H1 (cell line): ENCODE results near the gene BRI3BP. TPM values are rescaled to one million over a fixed set of nuclear protein-coding genes. Genes with fewer than 3 reads are reported as not detected.

Source experiments
- CTCF ChIA-PET: fragments of 300-600 bp; sonication (Branson Sonifier 250); formaldehyde crosslinking; loops from one replicate; lab custom pipeline; 2021; ENCODE audit not compliant: partially characterized antibody; lab: Charles Lee
- POLR2A ChIA-PET: fragments of 300-600 bp; sonication (Branson Sonifier 250); formaldehyde crosslinking; loops from one replicate; lab custom pipeline; 2021; ENCODE audit warnings: inconsistent platforms; ENCODE audit not compliant: partially characterized antibody; lab: Charles Lee
- DNase-seq, 2 experiments: peaks; one replicate each; pipeline versions ENCODE4 v3.0.0 to v3.0.0-alpha.2; 2010 to 2022; ENCODE audit warnings: low spot score in 2 of 2, low read depth in 1 of 2, mixed read lengths in 1 of 2
- FAIRE-seq: peaks from 2 replicates; lab custom pipeline; 2011; peaks lifted over from hg19 to GRCh38; lab: Jason Lieb, UNC
- H2AFZ ChIP-seq: 2 replicates; pipeline ENCODE4 v1.8.1; 2012; ENCODE audit warnings: low read length, inconsistent platforms
- H2AK5ac ChIP-seq: 2 replicates; pipeline ENCODE4 v1.6.1; 2013; ENCODE audit warnings: low read depth, low read length
- H2BK120ac ChIP-seq: replicated peaks from 2 replicates; pipeline ENCODE3; 2013; ENCODE audit warnings: low read depth, low read length, inconsistent platforms
- H2BK12ac ChIP-seq: 2 replicates; pipeline ENCODE4 v1.6.1; 2013; ENCODE audit warnings: low read depth, low read length
- H2BK15ac ChIP-seq: 2 replicates; pipeline ENCODE4 v1.6.1; 2013; ENCODE audit warnings: low read length
- H2BK20ac ChIP-seq: 2 replicates; pipeline ENCODE4 v1.6.1; 2013; ENCODE audit warnings: low read length
- H2BK5ac ChIP-seq: 2 replicates; pipeline ENCODE4 v1.6.1; 2013; ENCODE audit warnings: low read depth, low read length
- H3K14ac ChIP-seq: 2 replicates; pipeline ENCODE4 v1.6.1; 2013; ENCODE audit warnings: inconsistent platforms; ENCODE audit not compliant: insufficient read length
- H3K18ac ChIP-seq: 2 replicates; pipeline ENCODE4 v1.6.1; 2013; ENCODE audit warnings: low read length; ENCODE audit errors: extremely low read depth
- H3K23ac ChIP-seq: 2 replicates; pipeline ENCODE4 v1.6.1; 2013; ENCODE audit warnings: inconsistent platforms; ENCODE audit not compliant: insufficient read length
- H3K23me2 ChIP-seq: 2 replicates; pipeline ENCODE4 v1.6.1; 2013; ENCODE audit warnings: low read depth, low read length
- H3K27ac ChIP-seq: 2 replicates; pipeline ENCODE4 v1.6.1; 2011; ENCODE audit warnings: low read depth, low read length, inconsistent platforms
- H3K27me3 ChIP-seq, 4 experiments: replicated peaks in 1 of 4; 1 replicate in 1 of 4; 2 replicates in 3 of 4; pipeline versions ENCODE4 v1.6.1 to v1.8.1; 2011 to 2013; ENCODE audit warnings: low read length in 3 of 4, mild to moderate bottlenecking in 3 of 4, inconsistent platforms in 2 of 4, mixed read lengths in 2 of 4, moderate library complexity in 1 of 4; ENCODE audit not compliant: control insufficient read depth in 3 of 4, insufficient read depth in 3 of 4; ENCODE audit errors: extremely low read depth in 1 of 4
- H3K36me3 ChIP-seq, 4 experiments: 2 replicates each; pipeline versions ENCODE4 v1.6.1 to v1.8.1; 2011 to 2013; ENCODE audit warnings: mild to moderate bottlenecking in 4 of 4, low read length in 3 of 4, moderate library complexity in 2 of 4, control low read depth in 1 of 4, inconsistent platforms in 1 of 4; ENCODE audit not compliant: insufficient read depth in 4 of 4, control insufficient read depth in 2 of 4
- H3K4ac ChIP-seq: replicated peaks from 2 replicates; pipeline ENCODE3; 2013; ENCODE audit warnings: low read length, low read depth, mixed read lengths, inconsistent platforms; ENCODE audit not compliant: insufficient read length
- H3K4me1 ChIP-seq, 4 experiments: replicated peaks in 1 of 4; 1 replicate in 1 of 4; 2 replicates in 3 of 4; pipeline versions ENCODE4 v1.6.1 to v1.8.1; 2011 to 2013; ENCODE audit warnings: low read length in 3 of 4, inconsistent platforms in 2 of 4, mixed read lengths in 1 of 4; ENCODE audit not compliant: insufficient read depth in 4 of 4, control insufficient read depth in 3 of 4
- H3K4me2 ChIP-seq, 2 experiments: 2 replicates each; pipeline versions ENCODE4 v1.6.1 to v1.8.1; 2011 to 2013; ENCODE audit warnings: low read depth in 2 of 2, low read length in 2 of 2, control low read depth in 1 of 2, inconsistent platforms in 1 of 2, mild to moderate bottlenecking in 1 of 2; ENCODE audit not compliant: insufficient read depth in 1 of 2
- H3K4me3 ChIP-seq, 4 experiments: fragments of 200-600, 300-600 bp in 1 of 4; sonication (generic), shearing (Covaris generic), sonication (Bioruptor Twin) in 1 of 4; 2 replicates each; pipeline versions ENCODE4 v1.5.1 to v1.8.1; 2011 to 2016; ENCODE audit warnings: low read length in 4 of 4, low read depth in 3 of 4, control low read depth in 2 of 4, inconsistent platforms in 2 of 4, mild to moderate bottlenecking in 2 of 4, mixed read lengths in 1 of 4, moderate library complexity in 1 of 4; ENCODE audit not compliant: insufficient read depth in 2 of 4; ENCODE audit errors: extremely low read depth in 1 of 4
- H3K56ac ChIP-seq: replicated peaks from 2 replicates; pipeline ENCODE3; 2013; ENCODE audit warnings: low read depth, mild to moderate bottlenecking, mixed read lengths, low read length, inconsistent platforms; ENCODE audit not compliant: insufficient read length
- H3K79me1 ChIP-seq: 2 replicates; pipeline ENCODE4 v1.6.1; 2013; ENCODE audit warnings: low read depth, low read length, control low read depth
- H3K79me2 ChIP-seq, 2 experiments: 2 replicates each; pipeline versions ENCODE4 v1.6.1 to v1.8.1; 2012 to 2013; ENCODE audit warnings: low read length in 2 of 2, mild to moderate bottlenecking in 2 of 2, inconsistent platforms in 1 of 2; ENCODE audit not compliant: insufficient read depth in 2 of 2, control insufficient read depth in 1 of 2
- H3K9ac ChIP-seq, 4 experiments: replicated peaks in 1 of 4; 1 replicate in 1 of 4; 2 replicates in 3 of 4; pipeline versions ENCODE4 v1.6.1 to v1.8.1; 2011 to 2013; ENCODE audit warnings: low read depth in 3 of 4, low read length in 3 of 4, control low read depth in 2 of 4, mild to moderate bottlenecking in 2 of 4, moderate library complexity in 2 of 4, inconsistent platforms in 1 of 4; ENCODE audit errors: extremely low read depth in 1 of 4
- H3K9me3 ChIP-seq, 2 experiments: 2 replicates each; pipeline versions ENCODE4 v1.6.1 to v1.8.1; 2012 to 2013; ENCODE audit warnings: mild to moderate bottlenecking in 2 of 2, moderate library complexity in 2 of 2, control low read depth in 1 of 2, inconsistent platforms in 1 of 2, low read depth in 1 of 2, low read length in 1 of 2, mixed read lengths in 1 of 2; ENCODE audit not compliant: insufficient read depth in 2 of 2
- H4K20me1 ChIP-seq, 2 experiments: replicated peaks in 1 of 2; 2 replicates each; pipeline versions ENCODE3 to v1.8.1; 2011 to 2013; ENCODE audit warnings: inconsistent platforms in 2 of 2, low read length in 2 of 2, mild to moderate bottlenecking in 1 of 2; ENCODE audit not compliant: insufficient read depth in 2 of 2, control insufficient read depth in 1 of 2
- H4K5ac ChIP-seq: 2 replicates; pipeline ENCODE4 v1.6.1; 2013; ENCODE audit warnings: low read length, low read depth, mixed read lengths, inconsistent platforms; ENCODE audit not compliant: insufficient read length
- H4K8ac ChIP-seq: 2 replicates; pipeline ENCODE4 v1.8.0; 2013; ENCODE audit warnings: mild to moderate bottlenecking, moderate library complexity, low read length, inconsistent platforms; ENCODE audit not compliant: insufficient read depth; ENCODE audit errors: extremely low read depth
- H4K91ac ChIP-seq: replicated peaks from 2 replicates; pipeline ENCODE3; 2013; ENCODE audit warnings: low read length, mixed read lengths, inconsistent platforms; ENCODE audit not compliant: insufficient read length
- ATF3 ChIP-seq: IDR thresholded peaks from 2 replicates; pipeline ENCODE4 v1.6.1; 2011; ENCODE audit warnings: low read depth, mild to moderate bottlenecking, low read length; ENCODE audit not compliant: insufficient read depth
- CHD2 ChIP-seq: IDR thresholded peaks from 2 replicates; pipeline ENCODE4 v1.6.1; 2012; ENCODE audit warnings: low read length, improper control_type of control experiment
- SRF ChIP-seq: IDR thresholded peaks from 2 replicates; pipeline ENCODE4 v1.6.1; 2011; ENCODE audit warnings: mild to moderate bottlenecking, low read depth, low read length, moderate library complexity
- SUZ12 ChIP-seq: fragments of 200-600 bp; sonication (generic); IDR thresholded peaks from 2 replicates; pipeline ENCODE4 v1.6.1; 2012; ENCODE audit warnings: mild to moderate bottlenecking, inconsistent platforms, low read length, moderate library complexity, mixed read lengths
- USF2 ChIP-seq: IDR thresholded peaks from 2 replicates; pipeline ENCODE4 v1.6.1; 2011; ENCODE audit warnings: low read length, improper control_type of control experiment
- WGBS, 2 experiments: shearing (Covaris generic) in 1 of 2; methylation state at CpG; one replicate each; pipeline versions ENCODE4 v1.1.6 to v1.1.7; 2013 to 2015; ENCODE audit warnings: low lambda C conversion rate in 2 of 2, mixed read lengths in 2 of 2, inconsistent platforms in 1 of 2, low coverage in 1 of 2, missing lambda C conversion rate in 1 of 2; ENCODE audit not compliant: insufficient replicate concordance in 2 of 2, insufficient coverage in 1 of 2, insufficient read length in 1 of 2; ENCODE audit errors: extremely low coverage in 1 of 2, missing lambda C conversion rate in 1 of 2; 5-methylcytosine and 5-hydroxymethylcytosine counted together
- polyA plus RNA-seq, 7 experiments: library from polyadenylated mRNA; depleted of rRNA in 3 of 7; stranded (reverse) in 5 of 7; unstranded in 2 of 7; fragments of >200 nt in 5 of 7; fragments of 200-250 nt in 2 of 7; gene quantifications; 1 replicate in 5 of 7; 2 replicates in 1 of 7; 4 replicates in 1 of 7; pipeline versions ENCODE4 v1.2.1 to v1.2.3, GENCODE V29; 2011 to 2013; ENCODE audit warnings: missing spikeins in 2 of 7, mixed read lengths in 2 of 7
- total RNA-seq: library from RNA; stranded (reverse); fragmentation: NEBNext Ultra II Directional; extraction: Animal tissue kit (Norgen Biotek cat#: 25700); gene quantifications from 2 replicates; pipeline ENCODE4 v1.2.1, GENCODE V29; 2021

Gene BRI3BP
- total and polyA plus RNA-seq, 2 of the 8 experiments (the other 6 are each of a cell fraction or from before 2014, with no cell fraction given): 5.4 to 14.2 TPM

GRCh38 chr12:124964836-124965462, 28.5 kb upstream of the BRI3BP start:
- no peak overlapping the region for H2BK15ac ChIP-seq
- DNase-seq (no peak), FAIRE-seq (no peak)
- WGBS, 2 experiments: 93% methylated on average over 15 of the region's 15 CpGs; no CpG with 5 or more reads in 1 of the 2 experiments
- H4K5ac ChIP-seq: no peak overlapping the region
- H3K9ac ChIP-seq: no peak overlapping the region
- no peak overlapping the region for H3K27ac ChIP-seq
- no peak overlapping the region for H2AK5ac ChIP-seq
- no peak overlapping the region for H4K91ac ChIP-seq
- H3K23ac ChIP-seq: no peak overlapping the region
- H4K8ac ChIP-seq: no peak overlapping the region
- TF ChIP-seq USF2 (no peak), SRF (no peak), CHD2 (no peak), SUZ12 (no peak), ATF3 (no peak)
- H3K23me2 ChIP-seq: no peaks in the 10 kb centered on the region
- H3K14ac ChIP-seq: no peak overlapping the region
- peaks cover 0 to 7% of the 10 kb centered on the region in 2 experiments for H4K20me1 ChIP-seq
- H3K36me3 ChIP-seq: peaks cover 15 to 71% (median 56%) of the 10 kb centered on the region in 4 experiments; a peak in 7 of 8 replicates
- H3K4me2 ChIP-seq: no peak overlapping the region
- no peaks in the 10 kb centered on the region for H3K79me2 ChIP-seq
- no peak overlapping the region for H3K18ac ChIP-seq
- no peak overlapping the region; the same call in 1 of the 2 replicates for H2BK5ac ChIP-seq
- no peaks in the 10 kb centered on the region for H3K27me3 ChIP-seq
- H3K4me3 ChIP-seq: no peak overlapping the region
- H2AFZ ChIP-seq: no peak overlapping the region
- ChIA-PET POLR2A (interaction anchor here (1.3 kb wide), 1 partner anchor 8 kb away, joined by 3 read pairs; no protein-coding TSS in a partner anchor), CTCF (no interaction called here)
- H2BK12ac ChIP-seq: no peak overlapping the region
- H3K9me3 ChIP-seq: no peaks in the 10 kb centered on the region; a peak in 1 of 4 replicates
- H3K4ac ChIP-seq: no peak overlapping the region
- H2BK20ac ChIP-seq: no peak overlapping the region
- H3K56ac ChIP-seq: no peak overlapping the region
- H3K79me1 ChIP-seq: no peaks in the 10 kb centered on the region
- no peak overlapping the region for H2BK120ac ChIP-seq
- no peaks in the 10 kb centered on the region for H3K4me1 ChIP-seq
